Activated CD8-positive, alpha-beta memory T cell treated with anti-CD3 and anti-CD28 coated beads, Interleukin-2, amount 10 ng/mL, durations not matched to agents 7 days and 5 days (primary cell): ENCODE results near the gene OR2B2. TPM values are rescaled to one million over a fixed set of nuclear protein-coding genes. Genes with fewer than 3 reads are reported as not detected.
"Not testable (repeated sequence)": the region's sequence is repeated elsewhere in the genome, so short reads cannot be mapped to it uniquely, and the experiment has no call there.

Experiments used
- ATAC-seq: fragments of 150-1000 bp; cut with Tn5 transposase; one replicate; pipeline ENCODE4 v1.10.0; 2021; ENCODE audit warnings: moderate library complexity
- CTCF ChIA-PET: fragments of 350-600 bp; sonication (Branson Sonifier 250); formaldehyde crosslinking; loops from one replicate; lab custom pipeline; 2021; ENCODE audit warnings: antibody characterized with exemption; lab: Charles Lee
- DNase-seq: peaks from one replicate; pipeline ENCODE4 v3.0.0-alpha.2; 2020
- H3K27ac Mint-ChIP-seq: one replicate; pipeline ENCODE4 v1.8.0; 2021; ENCODE audit warnings: mild to moderate bottlenecking, mixed read lengths
- H3K27me3 Mint-ChIP-seq: one replicate; pipeline ENCODE4 v1.8.0; 2021; ENCODE audit warnings: mixed read lengths
- H3K36me3 Mint-ChIP-seq: one replicate; pipeline ENCODE4 v1.8.0; 2021; ENCODE audit warnings: mild to moderate bottlenecking, mixed read lengths
- H3K4me1 Mint-ChIP-seq: one replicate; pipeline ENCODE4 v1.8.0; 2021; ENCODE audit warnings: mixed read lengths
- H3K4me3 Mint-ChIP-seq: one replicate; pipeline ENCODE4 v1.8.0; 2021; ENCODE audit warnings: mild to moderate bottlenecking, moderate library complexity, mixed read lengths
- H3K9me3 Mint-ChIP-seq: one replicate; pipeline ENCODE4 v1.8.0; 2022; ENCODE audit warnings: low read depth, mixed read lengths
- total RNA-seq, 2 experiments: library from RNA; stranded (reverse); gene quantifications; one replicate each; pipeline ENCODE4 v1.2.3, GENCODE V29; 2021

Gene OR2B2
- total RNA-seq, result not detected

DNA sequence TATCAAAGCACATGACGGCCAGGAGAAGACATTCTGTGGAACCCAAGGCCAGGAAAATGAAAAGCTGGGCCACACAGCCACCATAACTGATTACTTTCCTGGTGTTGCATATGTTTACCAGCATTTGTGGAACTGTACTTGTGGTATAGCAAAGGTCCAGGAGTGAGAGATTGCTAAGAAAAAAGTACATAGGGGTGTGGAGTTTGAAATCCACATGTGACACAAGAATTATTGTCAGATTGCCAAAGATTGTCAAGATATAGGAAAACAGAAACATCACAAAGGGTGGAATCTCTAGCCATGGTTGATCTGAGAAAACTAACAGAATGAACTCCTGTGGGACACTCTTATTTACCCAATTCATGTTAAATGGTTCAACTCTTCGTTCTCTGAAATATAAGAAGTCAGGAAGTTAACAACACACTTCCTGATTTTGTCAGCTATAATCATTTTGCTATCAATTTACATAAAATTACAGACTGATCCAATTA is at the start of gene OR2B2:
OR2B2 (minus strand) TSS at position 441 of the 491 bp plus-strand sequence; CDS start at position 364, 77 bp downstream.
- Mint-ChIP-seq H3K27me3 (peaks cover 26% of the 10 kb centered on the region), H3K27ac (no peak within 1 kb of the TSS), H3K4me3 (no peak within 1 kb of the TSS), H3K9me3 (no peaks in the 10 kb centered on the region), H3K4me1 (peaks cover 3% of the 10 kb centered on the region), H3K36me3 (no peaks in the 10 kb centered on the region)
- DNase-seq (no peak), ATAC-seq (no peak)
- CTCF ChIA-PET, result interaction anchor here (1.1 kb wide), 1 partner anchor 10 kb away, joined by 3 read pairs; no protein-coding TSS in a partner anchor

GRCh38 chr6:27957516-27957915 is 45.3 kb upstream of the OR2B2 start:
- no peak overlapping the region for H3K4me3 Mint-ChIP-seq
- no peaks in the 10 kb centered on the region for H3K36me3 Mint-ChIP-seq
- H3K27me3 Mint-ChIP-seq, result peaks cover 44% of the 10 kb centered on the region
- H3K4me1 Mint-ChIP-seq, result no peaks in the 10 kb centered on the region
- DNase-seq, result no peak
- H3K27ac Mint-ChIP-seq, result no peak overlapping the region
- H3K9me3 Mint-ChIP-seq, result no peaks in the 10 kb centered on the region
- CTCF ChIA-PET, result no interaction called here
- no peak for ATAC-seq

- no peaks in the 10 kb centered on the region for H3K9me3 Mint-ChIP-seq
- CTCF ChIA-PET, result no interaction called here
- H3K27me3 Mint-ChIP-seq, result peaks cover 49% of the 10 kb centered on the region
- no peaks in the 10 kb centered on the region for H3K4me1 Mint-ChIP-seq
- H3K36me3 Mint-ChIP-seq, result no peaks in the 10 kb centered on the region
- H3K27ac Mint-ChIP-seq, result no peak within 1 kb of the TSS
- ATAC-seq (no peak), DNase-seq (no peak)
- H3K4me3 Mint-ChIP-seq, result no peak within 1 kb of the TSS
These were observed 44.7 kb upstream of the OR2B2 start, which contains the start of gene OR2B6 for GRCh38 chr6:27956941-27957340. OR2B6 (plus strand) TSS chr6:27957241; CDS start chr6:27957241, 0 bp downstream.

DNA sequence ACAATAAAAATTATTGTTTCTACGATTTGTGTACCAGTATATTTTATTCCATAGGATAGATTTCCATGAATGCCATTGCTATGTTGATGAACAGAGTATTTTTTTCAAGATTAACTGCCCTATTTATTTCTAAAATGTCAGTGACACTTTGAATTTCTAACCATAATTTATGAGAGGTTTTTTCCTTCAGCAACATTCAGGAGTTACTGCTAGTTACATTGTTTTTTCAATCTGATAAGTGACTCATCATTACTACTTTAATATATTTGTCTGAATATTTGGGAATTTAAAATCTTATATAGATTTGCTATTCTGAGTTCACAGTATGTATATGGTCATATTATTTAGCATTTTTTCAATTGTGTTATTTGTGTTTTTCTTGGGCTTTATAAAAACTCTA is 38.8 kb upstream of the OR2B2 start:
- no peak for DNase-seq
- no peaks in the 10 kb centered on the region for H3K36me3 Mint-ChIP-seq
- H3K4me1 Mint-ChIP-seq, result no peaks in the 10 kb centered on the region
- H3K4me3 Mint-ChIP-seq, result no peak overlapping the region
- peaks cover 2% of the 10 kb centered on the region for H3K9me3 Mint-ChIP-seq
- H3K27ac Mint-ChIP-seq, result no peak overlapping the region
- ATAC-seq, result no peak
- peaks cover 48% of the 10 kb centered on the region for H3K27me3 Mint-ChIP-seq
- CTCF ChIA-PET, result no interaction called here

DNA sequence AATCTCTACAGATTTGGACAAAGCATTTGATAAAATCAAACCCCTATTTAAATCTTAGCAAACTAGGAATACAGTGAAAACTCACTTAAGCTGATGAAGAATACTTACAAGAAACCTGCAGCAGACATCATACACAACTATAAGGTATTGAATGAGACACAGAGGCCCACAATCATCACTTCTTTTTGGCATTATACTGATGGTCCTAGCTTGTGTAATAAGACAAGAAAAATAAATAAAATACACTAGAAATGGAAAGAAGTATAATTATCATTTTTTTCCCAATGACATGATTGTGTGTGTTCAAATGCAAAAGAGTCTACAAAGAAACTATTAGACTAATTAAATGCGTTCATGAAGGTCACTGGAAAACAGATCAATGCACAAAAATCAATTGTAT is 36.0 kb upstream of the OR2B2 start:
- no peak overlapping the region for H3K4me3 Mint-ChIP-seq
- peaks cover 2% of the 10 kb centered on the region for H3K9me3 Mint-ChIP-seq
- DNase-seq (no peak), ATAC-seq (no peak)
- no peaks in the 10 kb centered on the region for H3K4me1 Mint-ChIP-seq
- CTCF ChIA-PET, result no interaction called here
- peaks cover 35% of the 10 kb centered on the region for H3K27me3 Mint-ChIP-seq
- no peaks in the 10 kb centered on the region for H3K36me3 Mint-ChIP-seq
- H3K27ac Mint-ChIP-seq, result no peak overlapping the region

GRCh38 chr6:27943072-27943471 is 30.9 kb upstream of the OR2B2 start:
- H3K27me3 Mint-ChIP-seq, result peaks cover 48% of the 10 kb centered on the region
- CTCF ChIA-PET, H3K4me1 Mint-ChIP-seq: not testable (repeated sequence)

GRCh38 chr6:27940766-27941165 is 28.6 kb upstream of the OR2B2 start:
- Mint-ChIP-seq H3K27me3 (peaks cover 48% of the 10 kb centered on the region), H3K36me3 (no peaks in the 10 kb centered on the region), H3K27ac (no peak overlapping the region), H3K9me3 (no peaks in the 10 kb centered on the region), H3K4me3 (no peak overlapping the region), H3K4me1 (no peaks in the 10 kb centered on the region)
- no peak for ATAC-seq
- CTCF ChIA-PET, result no interaction called here
- DNase-seq, result no peak

More at GRCh38 chr6:27943072-27943471, 30.9 kb upstream of the OR2B2 start:
- H3K36me3 Mint-ChIP-seq, H3K27ac Mint-ChIP-seq, DNase-seq, H3K4me3 Mint-ChIP-seq, H3K9me3 Mint-ChIP-seq, ATAC-seq: not testable (repeated sequence)

- DNase-seq, result no peak
- CTCF ChIA-PET, result no interaction called here
- no peak for ATAC-seq
- no peak overlapping the region for H3K4me3 Mint-ChIP-seq
- H3K4me1 Mint-ChIP-seq, result no peaks in the 10 kb centered on the region
- H3K36me3 Mint-ChIP-seq, result no peaks in the 10 kb centered on the region
- no peaks in the 10 kb centered on the region for H3K9me3 Mint-ChIP-seq
- H3K27ac Mint-ChIP-seq, result no peak overlapping the region
- peaks cover 14% of the 10 kb centered on the region for H3K27me3 Mint-ChIP-seq
These were observed 19.0 kb upstream of the OR2B2 start for GRCh38 chr6:27931209-27931608.

DNA sequence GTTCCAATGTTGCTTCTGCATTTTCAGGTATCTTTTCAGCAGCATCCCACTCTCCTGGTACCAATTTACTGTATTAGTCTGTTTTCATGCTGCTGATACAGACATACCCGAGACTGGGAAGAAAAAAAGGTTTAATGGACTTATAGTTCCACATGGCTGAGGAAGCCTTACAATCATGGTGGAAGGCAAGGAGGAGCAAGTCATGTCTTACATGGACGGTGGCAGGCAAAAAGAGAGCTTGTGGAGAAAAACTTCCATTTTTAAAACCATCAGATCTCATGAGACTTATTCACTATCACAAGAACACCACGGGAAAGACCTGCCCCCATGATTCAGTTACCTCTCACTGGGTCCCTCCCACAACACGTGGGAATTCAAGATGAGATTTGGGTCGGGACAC is 17.7 kb upstream of the OR2B2 start:
- H3K4me1 Mint-ChIP-seq, H3K36me3 Mint-ChIP-seq, CTCF ChIA-PET: not testable (repeated sequence)

GRCh38 chr6:27928041-27928440 is 15.8 kb upstream of the OR2B2 start:
- H3K27ac Mint-ChIP-seq, H3K4me3 Mint-ChIP-seq, DNase-seq, ATAC-seq, CTCF ChIA-PET, H3K36me3 Mint-ChIP-seq, H3K9me3 Mint-ChIP-seq, H3K4me1 Mint-ChIP-seq: not testable (repeated sequence)
- peaks cover 19% of the 10 kb centered on the region for H3K27me3 Mint-ChIP-seq

More for the DNA sequence above, 17.7 kb upstream of the OR2B2 start:
- H3K27me3 Mint-ChIP-seq, result peaks cover 14% of the 10 kb centered on the region
- H3K27ac Mint-ChIP-seq, ATAC-seq, DNase-seq, H3K9me3 Mint-ChIP-seq, H3K4me3 Mint-ChIP-seq: not testable (repeated sequence)

- Mint-ChIP-seq H3K27ac (no peak overlapping the region), H3K36me3 (no peaks in the 10 kb centered on the region), H3K9me3 (no peaks in the 10 kb centered on the region), H3K4me1 (no peaks in the 10 kb centered on the region), H3K4me3 (no peak overlapping the region), H3K27me3 (peaks cover 23% of the 10 kb centered on the region)
- no peak for ATAC-seq
- DNase-seq, result no peak
- CTCF ChIA-PET, result no interaction called here
These were observed 12.0 kb upstream of the OR2B2 start for GRCh38 chr6:27924179-27924578.

DNA sequence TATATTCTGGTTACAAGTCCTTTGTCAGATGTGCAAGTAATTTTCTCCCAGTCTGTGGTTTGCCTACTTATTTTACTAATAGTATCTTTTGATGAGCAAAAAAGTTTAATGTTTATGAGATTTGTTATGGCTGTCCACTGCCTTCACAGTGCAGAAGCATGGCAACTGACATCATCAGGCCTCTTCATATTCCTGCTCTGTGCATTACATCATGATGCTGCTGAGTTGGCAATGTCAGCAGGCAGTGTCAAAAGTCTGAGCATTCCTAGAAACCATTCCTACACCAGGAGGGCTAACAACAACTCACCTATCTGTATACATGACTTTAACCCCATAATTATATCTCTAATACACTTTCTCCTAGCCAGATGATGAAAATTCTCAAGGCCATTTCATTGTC is 10.8 kb upstream of the OR2B2 start:
- no peak for ATAC-seq
- Mint-ChIP-seq H3K36me3 (no peaks in the 10 kb centered on the region), H3K27ac (no peak overlapping the region), H3K27me3 (peaks cover 27% of the 10 kb centered on the region), H3K4me3 (no peak overlapping the region), H3K9me3 (no peaks in the 10 kb centered on the region), H3K4me1 (no peaks in the 10 kb centered on the region)
- CTCF ChIA-PET, result no interaction called here
- DNase-seq, result no peak

GRCh38 chr6:27908017-27908416 is 4.2 kb downstream of the OR2B2 start:
- no peak overlapping the region for H3K27ac Mint-ChIP-seq
- peaks cover 31% of the 10 kb centered on the region for H3K27me3 Mint-ChIP-seq
- H3K4me1 Mint-ChIP-seq, result peaks cover 7% of the 10 kb centered on the region
- H3K4me3 Mint-ChIP-seq, result no peak overlapping the region
- no peaks in the 10 kb centered on the region for H3K36me3 Mint-ChIP-seq
- CTCF ChIA-PET, result no interaction called here
- DNase-seq, result no peak
- ATAC-seq, result peak; percentile 20
- no peaks in the 10 kb centered on the region for H3K9me3 Mint-ChIP-seq

- CTCF ChIA-PET, result interaction anchor here (0.6 to 0.8 kb wide), 3 partner anchors 9 to 264 kb away, joined by 3 to 4 read pairs (median 3); no protein-coding TSS in a partner anchor
- H3K4me3 Mint-ChIP-seq, result peak overlapping the region; percentile 79
- H3K27ac Mint-ChIP-seq, result peak overlapping the region; percentile 92
- H3K27me3 Mint-ChIP-seq, result peaks cover 26% of the 10 kb centered on the region
- DNase-seq, result peak; percentile 91
- peaks cover 21% of the 10 kb centered on the region for H3K4me1 Mint-ChIP-seq
- H3K9me3 Mint-ChIP-seq, result no peaks in the 10 kb centered on the region
- ATAC-seq, result peak; percentile 79
- peaks cover 3% of the 10 kb centered on the region for H3K36me3 Mint-ChIP-seq
These were observed 9.6 kb downstream of the OR2B2 start for GRCh38 chr6:27902335-27903314.
